MCF 10A (cell line): Measurements from ENCODE around the gene AK5. TPM values are rescaled to one million over a fixed set of nuclear protein-coding genes. Genes with fewer than 3 reads are reported as not detected.

ENCODE experiments used
- BruUV-seq: library from RNA; stranded (reverse); fragments of 400-500 nt; replicated peaks from 2 replicates; lab custom pipeline; 2021; lab: Mats Ljungman, UMichigan
- CTCF ChIA-PET: fragments of 300-600 bp; sonication (Branson Sonifier 250); formaldehyde crosslinking; extraction: SDS; loops from one replicate; lab custom pipeline; 2021; ENCODE audit warnings: antibody characterized with exemption, inconsistent platforms; lab: Yijun Ruan, JAX
- POLR2A ChIA-PET: fragments of 300-600, 350-650 bp; sonication (Branson Sonifier 250); formaldehyde crosslinking; extraction: SDS; loops from one replicate; lab custom pipeline; 2020; ENCODE audit warnings: antibody characterized with exemption, inconsistent platforms; lab: Yijun Ruan, JAX
- DNase-seq: peaks from one replicate; pipeline ENCODE4 v3.0.0-alpha.2; 2018; ENCODE audit not compliant: unreplicated experiment
- H3K27ac Mint-ChIP-seq: one replicate; pipeline ENCODE4 v1.8.0; 2022; ENCODE audit warnings: mild to moderate bottlenecking, low read depth, mixed read lengths; ENCODE audit not compliant: unreplicated experiment
- H3K27me3 Mint-ChIP-seq: one replicate; pipeline ENCODE4 v1.8.0; 2022; ENCODE audit warnings: mixed read lengths; ENCODE audit not compliant: insufficient read depth, unreplicated experiment
- H3K36me3 Mint-ChIP-seq: one replicate; pipeline ENCODE4 v1.8.0; 2022; ENCODE audit warnings: mild to moderate bottlenecking, moderate library complexity, mixed read lengths; ENCODE audit not compliant: insufficient read depth, unreplicated experiment
- H3K4me1 Mint-ChIP-seq: one replicate; pipeline ENCODE4 v1.8.0; 2022; ENCODE audit warnings: mixed read lengths; ENCODE audit not compliant: insufficient read depth, unreplicated experiment
- H3K4me3 Mint-ChIP-seq: one replicate; pipeline ENCODE4 v1.8.0; 2022; ENCODE audit warnings: mild to moderate bottlenecking, moderate library complexity, mixed read lengths; ENCODE audit not compliant: unreplicated experiment
- H3K9me3 Mint-ChIP-seq: one replicate; pipeline ENCODE4 v1.8.0; 2022; ENCODE audit warnings: mixed read lengths; ENCODE audit not compliant: unreplicated experiment
- intact Hi-C: fragments of 100-400 bp; cut with micrococcal nuclease; formaldehyde crosslinking; loops from 2 replicates; pipeline ENCODE4 v1.14.1; 2022
- total RNA-seq: library from RNA; stranded (reverse); gene quantifications from 2 replicates; pipeline ENCODE4 v1.2.3, GENCODE V29; 2022
- TF ChIP-seq, protein P1 (sequence below): fragments of 200-600 bp; IDR thresholded peaks from one replicate; pipeline ENCODE4 v1.8.0; 2022; ENCODE audit warnings: antibody characterized with exemption, mild to moderate bottlenecking; ENCODE audit not compliant: unreplicated experiment

The AK5 gene
- total RNA-seq, 1 experiment from 2014 or later, result not detected

DNA sequence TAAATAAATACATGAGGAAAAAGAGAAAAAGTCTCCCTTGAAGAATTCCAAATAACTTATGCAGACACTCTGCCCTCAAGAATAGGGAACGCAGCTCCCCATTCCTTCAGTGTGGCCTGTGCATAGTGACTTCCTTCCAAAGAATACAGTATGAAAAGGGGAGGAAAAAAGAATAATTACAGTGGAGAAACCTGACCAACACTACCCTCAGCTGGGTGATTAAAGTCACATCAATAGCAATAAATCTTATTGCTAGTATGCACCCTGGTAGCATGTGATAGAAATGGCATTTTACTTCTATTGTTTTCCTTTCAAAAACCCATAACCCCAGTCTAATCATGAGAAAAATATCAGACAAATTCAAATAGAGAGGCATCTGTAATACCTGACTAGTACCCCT, 315.5 kb downstream of the AK5 start:
- no TSS peak for BruUV-seq
- Mint-ChIP-seq H3K4me1 (peaks cover 8% of the 10 kb centered on the region), H3K36me3 (peaks cover 13% of the 10 kb centered on the region), H3K27ac (no peak overlapping the region), H3K27me3 (no peaks in the 10 kb centered on the region), H3K9me3 (no peaks in the 10 kb centered on the region), H3K4me3 (no peak overlapping the region)
- ChIA-PET CTCF (no interaction called here), POLR2A (no interaction called here)
- intact Hi-C loops, result no loop called here
- DNase-seq, result no peak
- TF ChIP-seq, protein P1, sequence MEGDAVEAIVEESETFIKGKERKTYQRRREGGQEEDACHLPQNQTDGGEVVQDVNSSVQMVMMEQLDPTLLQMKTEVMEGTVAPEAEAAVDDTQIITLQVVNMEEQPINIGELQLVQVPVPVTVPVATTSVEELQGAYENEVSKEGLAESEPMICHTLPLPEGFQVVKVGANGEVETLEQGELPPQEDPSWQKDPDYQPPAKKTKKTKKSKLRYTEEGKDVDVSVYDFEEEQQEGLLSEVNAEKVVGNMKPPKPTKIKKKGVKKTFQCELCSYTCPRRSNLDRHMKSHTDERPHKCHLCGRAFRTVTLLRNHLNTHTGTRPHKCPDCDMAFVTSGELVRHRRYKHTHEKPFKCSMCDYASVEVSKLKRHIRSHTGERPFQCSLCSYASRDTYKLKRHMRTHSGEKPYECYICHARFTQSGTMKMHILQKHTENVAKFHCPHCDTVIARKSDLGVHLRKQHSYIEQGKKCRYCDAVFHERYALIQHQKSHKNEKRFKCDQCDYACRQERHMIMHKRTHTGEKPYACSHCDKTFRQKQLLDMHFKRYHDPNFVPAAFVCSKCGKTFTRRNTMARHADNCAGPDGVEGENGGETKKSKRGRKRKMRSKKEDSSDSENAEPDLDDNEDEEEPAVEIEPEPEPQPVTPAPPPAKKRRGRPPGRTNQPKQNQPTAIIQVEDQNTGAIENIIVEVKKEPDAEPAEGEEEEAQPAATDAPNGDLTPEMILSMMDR, result no peak

DNA sequence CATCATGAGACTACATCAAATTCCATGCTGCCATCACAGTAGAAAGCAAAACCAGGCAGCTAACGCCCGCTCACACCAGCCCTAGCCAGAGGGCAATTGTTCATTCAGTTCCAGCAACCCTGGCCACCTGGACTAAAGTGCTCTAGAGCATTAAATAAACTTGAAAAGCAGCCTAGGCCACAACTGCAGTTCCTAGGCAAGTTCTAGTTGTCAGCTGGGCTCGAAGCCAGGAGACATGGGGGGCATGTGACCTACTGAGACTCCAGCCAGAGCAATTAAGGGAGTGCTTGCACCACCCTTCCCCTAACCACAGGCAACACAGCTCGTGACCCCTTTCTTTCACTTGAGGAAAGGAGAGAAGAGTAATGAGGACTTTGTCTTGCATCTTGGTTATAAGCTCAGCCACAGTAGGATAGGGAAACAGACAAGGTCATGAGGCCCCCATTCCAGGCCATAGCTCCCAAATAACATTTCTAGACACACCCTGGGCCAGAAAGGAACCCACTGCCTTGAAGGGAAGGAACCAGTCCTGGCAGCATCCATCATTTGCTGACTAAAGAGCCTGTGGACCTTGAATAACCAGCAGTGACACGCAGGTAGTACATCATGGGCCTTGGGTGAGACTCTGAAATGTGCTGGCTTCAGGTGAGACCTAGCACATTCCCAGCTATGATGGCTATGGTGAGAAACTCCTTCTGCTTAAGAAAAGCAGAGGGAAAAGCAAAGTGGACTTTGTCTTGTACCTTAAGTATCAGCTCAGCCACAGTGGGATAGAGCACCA, 323.6 kb downstream of the AK5 start:
- DNase-seq, result peak; percentile 66
- H3K36me3 Mint-ChIP-seq, result peaks cover 50% of the 10 kb centered on the region
- H3K9me3 Mint-ChIP-seq, result peaks cover 18% of the 10 kb centered on the region
- intact Hi-C loops, result no loop called here
- CTCF ChIA-PET, result no interaction called here
- TF ChIP-seq, protein P1, result no peak
- POLR2A ChIA-PET, result interaction anchor here (0.8 to 2.6 kb wide), 3 partner anchors 11 to 320 kb away, joined by 3 to 8 read pairs (median 3); no protein-coding TSS in a partner anchor
- BruUV-seq, result no TSS peak
- H3K27ac Mint-ChIP-seq, result peak overlapping the region; percentile 61
- no peaks in the 10 kb centered on the region for H3K27me3 Mint-ChIP-seq
- H3K4me1 Mint-ChIP-seq, result peaks cover 10% of the 10 kb centered on the region
- peak overlapping the region; percentile 19 for H3K4me3 Mint-ChIP-seq

DNA sequence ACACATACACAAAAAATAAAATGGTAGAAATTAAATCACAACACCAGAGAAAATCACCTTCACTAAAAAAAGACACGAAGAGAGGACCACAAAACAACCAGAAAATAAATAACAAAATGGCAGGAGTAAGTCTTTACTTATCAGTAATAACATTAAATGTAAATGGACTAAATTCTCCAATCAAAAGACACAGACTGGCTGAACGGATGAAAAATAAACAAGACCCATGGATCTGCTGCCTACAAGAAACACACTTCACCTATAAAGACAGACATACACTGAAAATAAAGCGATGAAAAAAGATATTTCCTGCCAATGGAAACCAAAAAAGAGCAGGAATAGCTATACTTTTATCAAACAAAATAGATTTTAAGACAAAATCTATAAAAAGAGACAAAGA, 327.1 kb downstream of the AK5 start:
- Mint-ChIP-seq H3K4me1 (peaks cover 10% of the 10 kb centered on the region), H3K9me3 (peaks cover 26% of the 10 kb centered on the region), H3K36me3 (peaks cover 53% of the 10 kb centered on the region), H3K27me3 (no peaks in the 10 kb centered on the region), H3K27ac (no peak overlapping the region), H3K4me3 (no peak overlapping the region)
- TF ChIP-seq, protein P1, result no peak
- ChIA-PET POLR2A (no interaction called here), CTCF (no interaction called here)
- DNase-seq, result no peak
- no TSS peak for BruUV-seq
- intact Hi-C loops, result no loop called here

Other genes starting within 250 kb of the AK5 start
- 22.9 TPM in 2 replicates for gene PIGK, start 62.6 kb upstream of the AK5 start, total RNA-seq